Activated CD8-positive, alpha-beta memory T cell treated with anti-CD3 and anti-CD28 coated beads for 1 hour (primary cell): ENCODE results near the gene GAPVD1.
"Not testable (repeated sequence)": the region's sequence is repeated elsewhere in the genome, so short reads cannot be mapped to it uniquely, and the experiment has no call there.

ENCODE experiments used
- DNase-seq, 2 donors: peaks; one replicate each; pipeline ENCODE4 v3.0.0-alpha.2; 2020; ENCODE audit warnings: low read depth in 1 of 2; ENCODE audit errors: extremely low read depth in 1 of 2

Gene GAPVD1

GRCh38 chr9:125254231-125254630, 7.4 kb upstream of the GAPVD1 start:
- DNase-seq: no peak

- DNase-seq: no peak
Measured at GRCh38 chr9:125255781-125256391, 5.7 kb upstream of the GAPVD1 start.

GRCh38 chr9:125258160-125258785, 3.4 kb upstream of the GAPVD1 start:
- no peak for DNase-seq

- DNase-seq: no peak
Measured at GRCh38 chr9:125258832-125259534, 2.6 kb upstream of the GAPVD1 start.

- no peak for DNase-seq
Measured at GRCh38 chr9:125260561-125260960, 1.1 kb upstream of the GAPVD1 start.

GRCh38 chr9:125262294-125262991, 817 bp downstream of the GAPVD1 start:
- DNase-seq: no peak

GRCh38 chr9:125264068-125264467, 2.4 kb downstream of the GAPVD1 start:
- not testable (repeated sequence) for DNase-seq

- no peak for DNase-seq
Measured at GRCh38 chr9:125268394-125269013, 6.9 kb downstream of the GAPVD1 start.

GRCh38 chr9:125269014-125269397, 7.4 kb downstream of the GAPVD1 start:
- DNase-seq: no peak

GRCh38 chr9:125271081-125271480, 9.5 kb downstream of the GAPVD1 start:
- no peak for DNase-seq

- no peak for DNase-seq
Measured at GRCh38 chr9:125272697-125273096, 11.1 kb downstream of the GAPVD1 start.

GRCh38 chr9:125276771-125277170, 15.1 kb downstream of the GAPVD1 start:
- no peak for DNase-seq

GRCh38 chr9:125277411-125277810, 15.8 kb downstream of the GAPVD1 start:
- DNase-seq: no peak

GRCh38 chr9:125280945-125281344, 19.3 kb downstream of the GAPVD1 start:
- DNase-seq: no peak

- DNase-seq: no peak
Measured at GRCh38 chr9:125284855-125285254, 23.2 kb downstream of the GAPVD1 start.

- not testable (repeated sequence) for DNase-seq
Measured at GRCh38 chr9:125286935-125287433, 25.4 kb downstream of the GAPVD1 start.

GRCh38 chr9:125293134-125293533, 31.5 kb downstream of the GAPVD1 start:
- no peak for DNase-seq

GRCh38 chr9:125295657-125296056, 34.0 kb downstream of the GAPVD1 start:
- DNase-seq: no peak

- no peak for DNase-seq
Measured at GRCh38 chr9:125296843-125297372, 35.3 kb downstream of the GAPVD1 start.

GRCh38 chr9:125297917-125298316, 36.3 kb downstream of the GAPVD1 start:
- DNase-seq: no peak

- DNase-seq: no peak
Measured at GRCh38 chr9:125302241-125302640, 40.6 kb downstream of the GAPVD1 start.
